Measurements from ENCODE around the gene PBXIP1. TPM values are rescaled to one million over a fixed set of nuclear protein-coding genes. Genes with fewer than 3 reads are reported as not detected.

PBXIP1 gene, protein sequence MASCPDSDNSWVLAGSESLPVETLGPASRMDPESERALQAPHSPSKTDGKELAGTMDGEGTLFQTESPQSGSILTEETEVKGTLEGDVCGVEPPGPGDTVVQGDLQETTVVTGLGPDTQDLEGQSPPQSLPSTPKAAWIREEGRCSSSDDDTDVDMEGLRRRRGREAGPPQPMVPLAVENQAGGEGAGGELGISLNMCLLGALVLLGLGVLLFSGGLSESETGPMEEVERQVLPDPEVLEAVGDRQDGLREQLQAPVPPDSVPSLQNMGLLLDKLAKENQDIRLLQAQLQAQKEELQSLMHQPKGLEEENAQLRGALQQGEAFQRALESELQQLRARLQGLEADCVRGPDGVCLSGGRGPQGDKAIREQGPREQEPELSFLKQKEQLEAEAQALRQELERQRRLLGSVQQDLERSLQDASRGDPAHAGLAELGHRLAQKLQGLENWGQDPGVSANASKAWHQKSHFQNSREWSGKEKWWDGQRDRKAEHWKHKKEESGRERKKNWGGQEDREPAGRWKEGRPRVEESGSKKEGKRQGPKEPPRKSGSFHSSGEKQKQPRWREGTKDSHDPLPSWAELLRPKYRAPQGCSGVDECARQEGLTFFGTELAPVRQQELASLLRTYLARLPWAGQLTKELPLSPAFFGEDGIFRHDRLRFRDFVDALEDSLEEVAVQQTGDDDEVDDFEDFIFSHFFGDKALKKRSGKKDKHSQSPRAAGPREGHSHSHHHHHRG
- 23.3 TPM for polyA plus RNA-seq (2012; ENCODE audit: missing spikeins)

DNA sequence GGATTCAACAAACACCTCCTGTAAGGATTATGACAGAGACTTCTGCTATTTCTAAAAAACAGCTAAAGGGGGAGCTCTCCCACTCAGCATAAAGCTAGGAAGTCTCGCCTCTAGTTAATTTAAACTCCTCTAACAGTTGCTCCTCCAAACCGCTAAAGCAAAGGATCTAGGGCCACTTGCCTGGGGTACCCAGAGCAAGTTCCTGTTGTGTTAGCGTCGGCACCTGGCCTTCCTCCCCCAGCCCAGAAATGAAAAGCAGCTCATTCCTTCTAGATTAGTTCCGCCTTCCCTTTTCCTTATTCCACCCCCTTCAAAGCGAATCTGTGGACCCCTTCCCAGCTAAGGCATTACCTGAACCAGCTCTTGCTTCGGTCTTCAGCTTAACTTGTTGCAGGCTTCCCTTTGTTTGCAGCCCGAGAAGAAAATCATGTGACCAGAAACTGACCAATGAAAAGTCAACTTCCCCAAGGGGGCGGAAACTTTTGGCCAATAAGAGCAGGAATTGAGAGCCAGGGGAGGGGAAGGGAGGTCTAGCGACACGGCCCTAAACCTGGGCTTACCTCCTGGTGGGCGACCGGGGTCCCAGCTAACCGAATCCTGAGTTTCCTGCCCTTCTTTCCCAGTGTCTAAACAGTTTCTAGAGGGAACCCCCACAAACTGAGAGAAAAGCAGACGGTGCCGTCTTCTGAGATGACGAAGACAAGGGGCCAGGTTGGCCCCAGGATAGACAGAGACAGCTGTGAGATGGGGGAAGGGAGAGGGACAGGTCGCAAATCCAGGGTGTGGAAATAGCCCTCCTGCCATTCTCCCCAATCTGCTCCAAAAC is at the start of gene PBXIP1:
PBXIP1 (minus strand) TSS at position 382 of the 826 bp plus-strand sequence. CDS start 2,378 bp downstream, outside the sequence.
- no peak for TF ChIP-seq TAF1 (IDR thresholded peaks at IDR 0.05; ENCODE audit: borderline replicate concordance, low read depth, low read length)
- no peak; the same call in 1 of the 2 replicates for TF ChIP-seq POLR2AphosphoS5 (IDR thresholded peaks at IDR 0.05; ENCODE audit: low read depth, low read length)
- no peak for TF ChIP-seq POLR2A (IDR thresholded peaks at IDR 0.05; ENCODE audit: low read depth, low read length)
- FAIRE-seq: peak; percentile 93
- DNase-seq (ENCODE audit: insufficient read length): peak; percentile 90

DNA sequence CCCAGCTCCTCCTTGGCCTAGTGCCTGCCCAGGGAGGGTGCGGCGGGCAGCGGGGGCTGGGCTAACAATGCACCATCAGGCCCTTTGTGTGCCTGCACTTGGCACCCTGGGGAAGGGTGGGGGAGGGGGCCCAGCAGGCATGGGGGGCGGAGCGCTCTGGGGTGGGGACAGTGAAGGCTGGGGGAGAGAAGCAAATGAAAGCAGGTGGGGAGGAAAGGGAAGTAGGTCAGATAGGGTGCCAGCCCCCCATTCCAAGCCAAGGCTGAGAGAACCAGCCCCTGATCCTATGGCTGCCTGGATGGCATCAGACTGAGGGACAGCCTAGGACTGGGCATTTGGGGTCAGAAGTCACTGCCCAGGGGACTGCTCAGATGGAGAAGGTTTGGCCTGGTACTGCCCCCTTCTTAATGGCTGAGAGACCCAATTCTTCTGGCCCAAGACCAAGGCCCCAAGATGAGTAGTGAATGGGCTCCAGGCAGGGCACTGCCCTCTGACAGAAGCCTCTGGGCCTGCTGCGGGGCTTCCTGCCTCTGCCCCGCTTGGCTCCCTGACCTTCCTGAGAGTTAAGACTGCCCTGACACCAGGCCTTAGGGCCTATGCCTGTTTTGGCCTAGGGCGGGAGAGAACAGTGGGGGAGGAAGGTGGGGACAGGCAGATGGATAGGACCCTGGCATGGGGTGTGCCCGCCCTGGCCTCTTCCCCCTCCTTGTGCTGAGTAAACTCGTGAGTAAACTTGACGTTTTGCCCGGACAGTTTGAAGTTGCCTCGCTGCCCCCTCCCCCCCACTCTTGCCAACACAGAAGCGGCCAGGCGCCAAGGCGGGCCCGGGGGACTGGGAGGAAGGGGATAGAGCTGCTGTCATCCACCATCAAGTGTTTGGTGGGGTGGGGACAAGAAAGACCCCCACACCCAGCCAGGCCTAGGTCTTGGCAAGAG is 49.4 kb upstream of the PBXIP1 start:
- DNase-seq (ENCODE audit: insufficient read length) (no peak), FAIRE-seq (peak; percentile 17)
- TF ChIP-seq POLR2A (IDR thresholded peaks at IDR 0.05; ENCODE audit: low read depth, low read length) (no peak), TAF1 (IDR thresholded peaks at IDR 0.05; ENCODE audit: borderline replicate concordance, low read depth, low read length) (no peak), POLR2AphosphoS5 (IDR thresholded peaks at IDR 0.05; ENCODE audit: low read depth, low read length) (no peak)

DNA sequence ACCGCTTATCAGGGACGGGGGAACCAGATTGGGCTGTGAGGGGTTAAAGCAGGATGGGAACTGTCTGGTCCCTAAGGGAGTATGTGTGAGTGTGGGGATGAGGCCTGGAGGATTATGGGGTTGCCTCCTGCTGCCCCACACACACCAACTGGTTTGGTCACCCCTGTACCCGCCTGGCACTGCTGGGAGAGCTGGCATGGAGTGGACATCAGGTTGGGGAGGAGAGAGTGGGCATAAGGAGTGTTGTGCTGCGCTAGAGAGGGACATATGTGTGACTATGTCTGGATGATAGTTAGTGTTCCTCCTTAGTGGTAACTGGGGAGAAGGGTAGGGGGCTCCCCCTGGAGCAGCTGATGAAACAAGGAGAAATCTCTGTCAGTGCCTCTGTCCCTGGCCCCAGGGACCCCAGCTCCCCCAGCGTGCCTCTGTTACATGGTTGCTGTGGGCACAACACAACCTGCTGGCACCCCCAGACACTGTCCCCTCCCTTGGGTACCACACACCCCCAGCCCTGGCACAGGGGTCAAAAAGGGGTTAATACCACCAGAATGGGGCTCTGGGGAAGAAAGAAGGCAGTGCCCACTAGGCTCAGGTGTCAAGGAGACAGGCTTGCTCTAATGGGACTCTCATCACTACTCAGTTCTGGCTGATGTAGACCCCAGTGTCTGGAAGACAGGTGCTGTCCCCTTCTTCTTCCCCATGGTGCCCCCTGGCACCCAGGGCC is 48.6 kb upstream of the PBXIP1 start:
- TF ChIP-seq POLR2AphosphoS5 (IDR thresholded peaks at IDR 0.05; ENCODE audit: low read depth, low read length): no peak
- no peak for TF ChIP-seq TAF1 (IDR thresholded peaks at IDR 0.05; ENCODE audit: borderline replicate concordance, low read depth, low read length)
- TF ChIP-seq POLR2A (IDR thresholded peaks at IDR 0.05; ENCODE audit: low read depth, low read length): no peak
- FAIRE-seq (no peak), DNase-seq (ENCODE audit: insufficient read length) (no peak)

DNA sequence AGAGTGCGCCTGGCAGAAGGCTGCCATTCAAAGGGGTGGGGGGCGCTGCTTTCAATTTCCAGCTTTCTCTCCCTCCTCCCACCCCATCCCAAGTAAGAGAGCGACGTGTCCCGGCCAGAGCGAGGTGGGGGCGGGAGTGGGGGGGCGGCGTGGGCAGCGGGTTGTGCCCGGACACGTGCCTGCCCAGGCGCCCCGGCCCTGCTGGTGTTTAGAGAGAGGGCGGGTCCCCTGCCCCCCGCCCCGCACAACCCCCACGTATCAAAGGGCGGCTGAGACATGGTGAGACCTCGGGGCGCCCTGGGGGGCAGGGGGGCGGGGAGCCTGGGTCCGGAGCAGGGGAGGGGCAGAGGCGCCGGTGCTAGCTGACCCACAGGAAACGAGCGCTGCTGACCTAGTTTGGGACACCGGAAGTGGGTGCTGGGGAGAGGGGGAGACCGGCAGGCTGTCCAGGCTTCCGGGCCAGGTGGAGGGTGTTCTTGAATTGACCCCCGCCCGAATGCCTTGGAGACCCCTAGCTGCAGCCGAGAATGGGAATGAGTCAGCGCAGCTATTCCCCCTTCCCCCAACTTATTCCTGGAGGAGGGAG is 48.0 kb upstream of the PBXIP1 start:
- no peak for TF ChIP-seq POLR2A (IDR thresholded peaks at IDR 0.05; ENCODE audit: low read depth, low read length)
- TF ChIP-seq POLR2AphosphoS5 (IDR thresholded peaks at IDR 0.05; ENCODE audit: low read depth, low read length): no peak
- no peak for TF ChIP-seq TAF1 (IDR thresholded peaks at IDR 0.05; ENCODE audit: borderline replicate concordance, low read depth, low read length)
- DNase-seq (ENCODE audit: insufficient read length): no peak
- peak; percentile 78 for FAIRE-seq

DNA sequence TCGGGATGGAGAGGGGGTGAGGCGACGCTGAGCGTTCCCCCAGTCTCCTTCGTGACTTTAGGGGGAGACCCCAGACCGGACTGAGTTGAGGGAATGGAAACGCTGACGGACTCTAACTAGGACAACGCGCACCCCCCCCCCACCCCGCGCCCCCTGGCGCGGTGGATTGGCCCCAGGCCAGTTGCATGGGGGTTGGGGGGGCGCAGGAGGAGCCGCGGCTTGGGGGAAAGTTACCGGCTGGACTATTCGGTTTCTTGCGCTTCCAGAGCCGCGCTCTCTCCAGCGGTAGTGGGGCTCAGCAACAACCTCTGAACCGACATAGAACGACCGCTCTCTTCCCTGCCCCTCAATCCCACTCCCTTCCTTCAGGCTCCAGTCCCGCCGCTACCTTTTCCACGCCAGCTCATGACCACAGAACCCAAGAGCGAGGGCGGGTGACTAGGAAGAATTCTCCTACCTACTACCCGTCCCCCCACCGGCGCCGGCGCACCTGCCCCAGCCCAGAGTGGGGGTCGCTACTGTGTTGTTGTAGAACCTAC is 47.4 kb upstream of the PBXIP1 start:
- FAIRE-seq (no peak), DNase-seq (ENCODE audit: insufficient read length) (no peak)
- no peak for TF ChIP-seq TAF1 (IDR thresholded peaks at IDR 0.05; ENCODE audit: borderline replicate concordance, low read depth, low read length)
- TF ChIP-seq POLR2A (IDR thresholded peaks at IDR 0.05; ENCODE audit: low read depth, low read length): no peak
- TF ChIP-seq POLR2AphosphoS5 (IDR thresholded peaks at IDR 0.05; ENCODE audit: low read depth, low read length): no peak

DNA sequence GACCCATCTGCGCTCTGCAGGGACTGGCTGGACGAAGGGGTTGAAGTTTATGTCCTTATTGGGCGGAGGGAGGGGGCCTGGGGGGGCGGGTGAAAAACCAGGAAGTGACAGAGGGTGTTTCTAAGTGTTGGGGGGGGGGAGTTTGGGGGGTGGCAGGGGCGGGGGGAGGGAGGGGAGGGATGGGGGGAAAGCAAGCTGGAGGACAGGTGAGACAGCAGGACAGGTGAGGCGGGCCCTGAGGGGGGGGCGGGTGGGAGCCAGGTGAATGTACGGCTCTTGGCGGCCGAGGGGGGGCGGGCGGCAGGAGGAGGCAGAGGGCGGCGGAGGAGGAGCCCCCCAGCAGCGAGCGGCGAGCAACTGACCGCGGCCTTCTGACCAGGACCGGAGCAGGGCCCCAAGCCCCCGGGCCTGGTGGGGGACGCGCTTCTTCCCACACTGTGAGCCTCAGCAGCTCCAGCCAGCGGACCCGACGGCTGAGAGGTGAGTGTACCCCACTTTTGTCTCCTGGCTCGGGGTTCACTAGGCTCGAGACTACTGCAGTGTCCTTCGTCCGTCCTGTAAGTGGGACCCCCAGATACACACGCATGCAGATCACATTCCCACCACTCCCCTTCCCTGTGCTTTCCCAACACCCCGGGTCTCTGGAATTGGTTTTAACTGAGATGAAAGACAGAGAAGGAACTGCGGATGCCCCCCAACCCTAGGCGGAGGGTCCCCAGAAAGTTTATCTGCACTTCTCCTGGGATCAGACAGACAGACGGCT is 46.7 kb upstream of the PBXIP1 start, which contains the start of gene ZBTB7B:
ZBTB7B (plus strand) TSS at position 339 of the 763 bp plus-strand sequence. CDS start 11,859 bp downstream, outside the sequence.
- no peak for TF ChIP-seq POLR2A (IDR thresholded peaks at IDR 0.05; ENCODE audit: low read depth, low read length)
- TF ChIP-seq TAF1 (IDR thresholded peaks at IDR 0.05; ENCODE audit: borderline replicate concordance, low read depth, low read length): no peak
- no peak for TF ChIP-seq POLR2AphosphoS5 (IDR thresholded peaks at IDR 0.05; ENCODE audit: low read depth, low read length)
- no peak for DNase-seq (ENCODE audit: insufficient read length)
- FAIRE-seq: no peak

DNA sequence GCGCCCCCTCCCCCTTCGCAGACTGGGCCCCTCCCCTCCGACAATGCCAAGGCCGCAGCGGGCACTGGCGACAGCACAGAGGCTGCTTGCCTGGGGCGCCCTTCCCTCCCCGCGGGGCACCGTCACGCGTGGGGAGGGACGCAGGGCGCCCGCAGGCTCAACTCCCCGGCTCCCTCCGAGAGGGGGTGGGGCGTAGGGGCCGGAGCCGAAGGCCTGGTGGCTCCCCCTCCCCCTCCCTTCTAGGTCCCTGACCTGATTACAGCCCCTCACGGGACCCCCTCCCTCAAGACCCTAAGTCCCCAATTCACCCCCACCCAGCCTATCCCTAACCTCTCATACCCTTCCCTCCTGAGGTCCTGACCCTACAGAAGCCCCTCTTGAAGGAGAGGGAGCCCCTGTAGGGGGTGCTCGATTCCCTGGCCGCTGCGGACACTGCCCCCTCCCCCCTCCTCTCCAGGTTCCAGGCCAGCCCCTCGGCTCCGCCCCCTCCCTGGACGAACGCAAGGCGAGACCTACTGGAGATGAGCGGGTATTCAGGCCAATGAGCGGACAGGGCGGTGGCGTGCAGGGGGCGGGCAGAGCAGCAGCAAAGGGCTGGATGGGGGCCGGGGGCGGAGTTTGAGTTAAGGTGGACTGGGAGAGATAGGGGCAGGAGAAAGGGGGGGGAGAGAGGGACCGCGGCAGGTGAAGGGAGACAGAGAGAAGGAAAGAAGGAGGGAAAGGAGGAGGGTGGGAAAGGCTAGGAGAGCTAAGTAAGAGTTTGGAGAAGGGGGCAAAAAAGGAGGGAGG is 46.0 kb upstream of the PBXIP1 start:
- no peak for TF ChIP-seq POLR2A (IDR thresholded peaks at IDR 0.05; ENCODE audit: low read depth, low read length)
- no peak for TF ChIP-seq POLR2AphosphoS5 (IDR thresholded peaks at IDR 0.05; ENCODE audit: low read depth, low read length)
- no peak for TF ChIP-seq TAF1 (IDR thresholded peaks at IDR 0.05; ENCODE audit: borderline replicate concordance, low read depth, low read length)
- peak; percentile 98 for DNase-seq (ENCODE audit: insufficient read length)
- peak; percentile 99 for FAIRE-seq

DNA sequence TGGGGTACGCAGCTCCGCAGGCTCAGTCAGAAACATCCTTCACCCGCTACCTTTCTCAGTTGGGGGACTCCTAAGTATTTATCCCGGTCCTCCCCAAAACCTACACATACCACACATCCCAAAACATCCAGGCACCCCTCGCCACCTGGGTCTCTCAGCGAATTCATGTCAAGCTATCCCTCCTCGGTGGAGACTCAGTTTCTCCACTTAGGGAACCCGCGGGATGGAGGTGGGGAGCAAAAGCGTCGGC is 45.5 kb upstream of the PBXIP1 start:
- FAIRE-seq (peak; percentile 33), DNase-seq (ENCODE audit: insufficient read length) (no peak)
- no peak for TF ChIP-seq POLR2AphosphoS5 (IDR thresholded peaks at IDR 0.05; ENCODE audit: low read depth, low read length)
- no peak for TF ChIP-seq POLR2A (IDR thresholded peaks at IDR 0.05; ENCODE audit: low read depth, low read length)
- no peak for TF ChIP-seq TAF1 (IDR thresholded peaks at IDR 0.05; ENCODE audit: borderline replicate concordance, low read depth, low read length)
